WI38 (cell line): Measurements from ENCODE around the gene PTK7.

Experiments used
- H3K4me3 ChIP-seq: 2 replicates; pipeline ENCODE4 v1.5.1; 2011; ENCODE audit warnings: low read depth, mild to moderate bottlenecking, control low read depth, low read length
- TF ChIP-seq, protein P1 (sequence below): IDR thresholded peaks from 2 replicates; pipeline ENCODE4 v1.5.1; 2012; ENCODE audit warnings: low read depth, mild to moderate bottlenecking, control low read depth, low read length

PTK7 gene

GRCh38 chr6:43054206-43054943 lies 21.7 kb upstream of the PTK7 start:
- TF ChIP-seq, protein P1, sequence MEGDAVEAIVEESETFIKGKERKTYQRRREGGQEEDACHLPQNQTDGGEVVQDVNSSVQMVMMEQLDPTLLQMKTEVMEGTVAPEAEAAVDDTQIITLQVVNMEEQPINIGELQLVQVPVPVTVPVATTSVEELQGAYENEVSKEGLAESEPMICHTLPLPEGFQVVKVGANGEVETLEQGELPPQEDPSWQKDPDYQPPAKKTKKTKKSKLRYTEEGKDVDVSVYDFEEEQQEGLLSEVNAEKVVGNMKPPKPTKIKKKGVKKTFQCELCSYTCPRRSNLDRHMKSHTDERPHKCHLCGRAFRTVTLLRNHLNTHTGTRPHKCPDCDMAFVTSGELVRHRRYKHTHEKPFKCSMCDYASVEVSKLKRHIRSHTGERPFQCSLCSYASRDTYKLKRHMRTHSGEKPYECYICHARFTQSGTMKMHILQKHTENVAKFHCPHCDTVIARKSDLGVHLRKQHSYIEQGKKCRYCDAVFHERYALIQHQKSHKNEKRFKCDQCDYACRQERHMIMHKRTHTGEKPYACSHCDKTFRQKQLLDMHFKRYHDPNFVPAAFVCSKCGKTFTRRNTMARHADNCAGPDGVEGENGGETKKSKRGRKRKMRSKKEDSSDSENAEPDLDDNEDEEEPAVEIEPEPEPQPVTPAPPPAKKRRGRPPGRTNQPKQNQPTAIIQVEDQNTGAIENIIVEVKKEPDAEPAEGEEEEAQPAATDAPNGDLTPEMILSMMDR = no peak
- H3K4me3 ChIP-seq = peak overlapping the region; percentile 74

DNA sequence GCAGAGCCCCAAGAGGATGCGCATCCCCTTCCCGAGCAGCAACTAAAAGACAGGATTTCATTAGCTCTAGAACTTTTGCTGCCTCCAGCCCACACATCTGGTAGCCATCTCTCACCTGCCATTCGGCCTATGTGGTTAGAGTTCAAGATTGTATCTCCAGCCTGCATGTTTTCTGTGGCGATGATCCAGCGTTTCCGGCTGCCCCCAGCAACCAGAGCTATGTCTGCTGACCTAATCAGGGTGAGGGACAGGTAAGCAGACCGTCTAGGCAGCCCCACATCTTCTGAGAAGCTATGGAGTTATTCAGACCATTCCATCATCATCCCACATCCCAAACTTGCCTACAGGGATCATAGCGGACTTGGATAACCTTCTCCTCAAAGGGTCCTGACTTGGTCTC lies 20.1 kb upstream of the PTK7 start:
- TF ChIP-seq, protein P1 = no peak
- H3K4me3 ChIP-seq = no peak overlapping the region

DNA sequence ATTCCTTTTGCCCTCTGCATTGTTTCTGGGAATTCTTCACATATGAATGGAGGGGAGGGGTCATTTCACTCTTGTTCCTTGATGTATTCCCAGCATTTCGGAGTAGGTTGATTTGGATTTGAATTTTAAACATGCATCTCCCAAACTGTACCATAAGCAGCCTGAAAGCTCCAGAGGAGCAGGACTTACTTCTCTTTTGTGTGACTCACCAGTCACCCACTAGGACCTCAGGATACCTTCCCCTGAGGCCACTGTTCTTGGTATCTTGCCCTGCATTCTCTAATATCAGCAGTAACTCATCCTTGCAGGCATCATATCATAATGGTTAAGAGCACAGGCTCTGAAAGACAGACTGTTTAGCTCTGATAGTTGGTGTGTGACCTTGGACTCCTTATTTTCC lies 17.6 kb upstream of the PTK7 start:
- TF ChIP-seq, protein P1 = no peak
- peak overlapping the region; percentile 99 for H3K4me3 ChIP-seq

DNA sequence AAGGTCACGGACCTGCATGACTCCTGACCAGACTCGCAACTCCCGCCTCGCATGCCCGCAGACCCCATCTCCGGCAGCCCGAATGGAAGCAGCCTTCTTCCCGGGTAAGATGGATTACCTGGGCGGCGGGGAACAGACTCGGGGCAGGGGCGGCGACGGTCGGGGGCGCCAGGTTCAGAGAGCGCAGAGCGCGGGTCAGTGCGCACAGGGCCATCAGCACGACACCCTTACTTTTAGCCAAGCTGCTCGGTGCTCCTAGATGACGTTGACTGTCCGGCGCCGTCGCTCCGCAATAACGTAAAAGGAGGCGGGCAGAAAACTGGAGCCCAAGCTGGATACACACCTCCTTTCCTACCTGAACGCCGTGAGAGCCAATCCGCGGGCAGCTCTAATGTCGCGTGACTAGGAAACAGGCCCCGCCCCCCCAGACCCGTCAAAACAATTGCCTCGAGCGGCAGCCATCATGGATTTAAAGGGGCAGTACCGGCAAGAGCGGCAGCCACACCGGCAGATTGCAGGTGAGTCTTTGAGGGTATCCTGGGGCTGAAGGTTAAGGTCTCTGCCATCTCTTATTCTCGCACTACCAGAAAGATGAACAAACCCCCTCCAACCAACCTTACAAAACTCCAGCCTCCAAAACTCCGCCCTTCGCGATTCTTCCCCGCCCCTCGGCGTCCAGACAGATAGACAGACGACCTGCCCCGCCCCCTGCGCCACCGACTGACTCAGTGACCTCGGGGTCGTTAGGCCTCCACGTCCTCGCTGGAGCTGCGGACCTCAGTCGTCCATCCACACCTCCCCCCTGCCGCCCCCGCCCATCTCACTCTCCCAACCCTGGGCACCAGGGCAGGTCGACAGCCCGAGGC lies 16.7 kb upstream of the PTK7 start, which contains the start of the genes KLC4 and MRPL2:
KLC4 (plus strand) TSS at position 464 of the 866 bp plus-strand sequence. CDS start 1,705 bp downstream, outside the sequence.
MRPL2 (minus strand) TSS at position 267 of the 866 bp plus-strand sequence; CDS start at position 214, 53 bp downstream.
- TF ChIP-seq, protein P1 = no peak
- peak within 1 kb of the TSS; percentile 99 for H3K4me3 ChIP-seq

DNA sequence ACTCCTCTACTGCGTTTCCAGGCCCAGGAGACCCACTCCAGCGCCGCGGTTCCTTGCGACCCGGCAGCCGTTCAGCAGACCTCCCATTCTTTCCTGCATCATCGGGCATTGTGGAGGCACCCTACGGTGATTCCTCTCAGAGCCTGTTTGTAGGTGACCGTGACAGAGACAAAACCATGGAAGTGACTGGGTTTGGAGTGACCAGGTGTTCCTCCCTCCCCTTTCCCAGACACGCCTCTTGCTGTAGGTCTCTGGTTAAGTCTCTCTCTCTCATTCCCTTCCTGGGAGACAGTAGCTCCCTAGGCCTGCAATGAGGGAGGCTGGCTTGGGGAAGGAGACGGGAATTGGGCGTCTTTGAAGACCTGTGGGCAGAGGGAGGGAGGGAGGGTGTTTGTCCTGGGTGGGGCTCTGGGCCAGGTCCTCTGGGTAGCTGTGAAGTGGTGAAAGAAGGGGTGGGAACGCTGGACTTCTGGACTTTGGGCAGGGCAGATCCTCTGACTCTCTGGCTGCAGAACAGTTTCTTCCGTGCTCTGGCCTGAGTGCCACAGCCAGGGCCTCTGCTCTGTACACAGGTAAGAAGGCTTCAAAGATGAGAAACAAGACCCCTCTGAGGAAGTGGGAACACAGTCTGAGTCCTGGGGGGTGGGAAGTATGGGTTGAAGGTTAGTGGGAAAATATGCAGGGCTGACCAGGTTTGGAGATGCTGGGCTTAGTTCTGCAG lies 15.9 kb upstream of the PTK7 start:
- TF ChIP-seq, protein P1 = no peak
- H3K4me3 ChIP-seq = peak overlapping the region; percentile 99

- no peak overlapping the region for H3K4me3 ChIP-seq
These were observed 15.1 kb upstream of the PTK7 start for GRCh38 chr6:43060755-43061633.

More at GRCh38 chr6:43060755-43061633, 15.1 kb upstream of the PTK7 start:
- TF ChIP-seq, protein P1 = no peak
